Measurements from ENCODE around the gene FTCDNL1.

DNA sequence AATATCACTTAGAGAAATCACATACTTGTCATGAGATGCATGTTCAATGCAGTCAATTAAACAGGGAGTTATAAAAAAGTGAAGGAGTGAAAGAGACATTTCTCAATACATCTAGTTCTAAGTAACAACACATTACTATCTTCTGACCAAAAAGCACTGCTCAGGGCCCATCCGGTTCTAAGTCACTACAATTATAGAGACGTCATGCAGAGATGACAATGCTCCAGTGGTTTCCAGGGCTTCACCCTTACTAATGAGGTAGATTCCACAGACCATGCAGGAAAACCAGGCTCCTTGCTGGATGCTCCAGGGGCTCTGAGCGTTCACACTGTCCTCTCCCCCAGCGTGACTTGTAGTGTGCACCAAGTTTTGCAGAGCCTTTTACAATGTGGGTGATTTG is 88.0 kb downstream of the FTCDNL1 start:
- TF ChIP-seq, protein P1, sequence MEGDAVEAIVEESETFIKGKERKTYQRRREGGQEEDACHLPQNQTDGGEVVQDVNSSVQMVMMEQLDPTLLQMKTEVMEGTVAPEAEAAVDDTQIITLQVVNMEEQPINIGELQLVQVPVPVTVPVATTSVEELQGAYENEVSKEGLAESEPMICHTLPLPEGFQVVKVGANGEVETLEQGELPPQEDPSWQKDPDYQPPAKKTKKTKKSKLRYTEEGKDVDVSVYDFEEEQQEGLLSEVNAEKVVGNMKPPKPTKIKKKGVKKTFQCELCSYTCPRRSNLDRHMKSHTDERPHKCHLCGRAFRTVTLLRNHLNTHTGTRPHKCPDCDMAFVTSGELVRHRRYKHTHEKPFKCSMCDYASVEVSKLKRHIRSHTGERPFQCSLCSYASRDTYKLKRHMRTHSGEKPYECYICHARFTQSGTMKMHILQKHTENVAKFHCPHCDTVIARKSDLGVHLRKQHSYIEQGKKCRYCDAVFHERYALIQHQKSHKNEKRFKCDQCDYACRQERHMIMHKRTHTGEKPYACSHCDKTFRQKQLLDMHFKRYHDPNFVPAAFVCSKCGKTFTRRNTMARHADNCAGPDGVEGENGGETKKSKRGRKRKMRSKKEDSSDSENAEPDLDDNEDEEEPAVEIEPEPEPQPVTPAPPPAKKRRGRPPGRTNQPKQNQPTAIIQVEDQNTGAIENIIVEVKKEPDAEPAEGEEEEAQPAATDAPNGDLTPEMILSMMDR (IDR thresholded peaks at IDR 0.05) = no peak
- TF ChIP-seq EZH2 (IDR thresholded peaks at IDR 0.05) (no peak), EZH2phosphoT487 (IDR thresholded peaks at IDR 0.05) (no peak)

All from neural progenitor cell (in vitro differentiated cells).